Suprapubic skin (tissue), 4 donors: ENCODE results near the gene UGT2A1. TPM values are rescaled to one million over a fixed set of nuclear protein-coding genes. Genes with fewer than 3 reads are reported as not detected.

Experiments used
- DNase-seq, 2 donors: peaks; one replicate each; pipeline ENCODE4 v3.0.0-alpha.2; 2019; ENCODE audit warnings: low spot score in 2 of 2
- H3K27ac ChIP-seq: fragments of 200-600 bp; sonication (generic); one replicate; pipeline ENCODE4 v1.5.1; 2019
- H3K27me3 ChIP-seq: fragments of 200-600 bp; sonication (generic); one replicate; pipeline ENCODE4 v1.5.1; 2019
- H3K36me3 ChIP-seq: fragments of 200-600 bp; sonication (generic); one replicate; pipeline ENCODE4 v1.5.1; 2019
- H3K4me1 ChIP-seq: fragments of 200-600 bp; sonication (generic); one replicate; pipeline ENCODE4 v1.5.1; 2019
- H3K4me3 ChIP-seq: fragments of 200-600 bp; sonication (generic); one replicate; pipeline ENCODE4 v1.5.1; 2019; ENCODE audit warnings: mild to moderate bottlenecking
- H3K9me3 ChIP-seq: fragments of 200-600 bp; sonication (generic); one replicate; pipeline ENCODE4 v1.5.1; 2019
- EP300 ChIP-seq: sonication (generic); formaldehyde crosslinking; IDR thresholded peaks from one replicate; pipeline ENCODE4 v1.6.1; 2017; ENCODE audit warnings: antibody characterized with exemption
- POLR2A ChIP-seq, 2 donors: fragments of 450-650 bp; IDR thresholded peaks; one replicate each; pipeline ENCODE4 v1.6.1; 2017; ENCODE audit warnings: antibody characterized with exemption in 2 of 2, mild to moderate bottlenecking in 2 of 2, moderate library complexity in 2 of 2
- POLR2AphosphoS5 ChIP-seq, 3 donors: sonication (generic); formaldehyde crosslinking; IDR thresholded peaks; one replicate each; pipeline ENCODE4 v1.6.1; 2017; ENCODE audit warnings: antibody characterized with exemption in 3 of 3
- WGBS: methylation state at CpG from one replicate; pipeline ENCODE4 v1.1.5; 2018; 5-methylcytosine and 5-hydroxymethylcytosine counted together
- total RNA-seq, 4 donors: library from RNA; depleted of rRNA; stranded (reverse); fragments of >200 nt; gene quantifications; one replicate each; pipeline ENCODE4 v1.1.0, GENCODE V29; 2016
- TF ChIP-seq, protein P1 (sequence below), 2 donors: fragments of 200-600 bp in 1 of 2; fragments of 450-650 bp in 1 of 2; sonication (generic) in 1 of 2; IDR thresholded peaks; one replicate each; pipeline ENCODE4 v1.5.1; 2016 to 2019; ENCODE audit warnings: antibody characterized with exemption in 2 of 2, mild to moderate bottlenecking in 1 of 2, moderate library complexity in 1 of 2

UGT2A1 gene
- total RNA-seq, 4 donors from 2014 or later, result 1.6 to 2.4 (median 1.9) TPM; not detected in 1

DNA sequence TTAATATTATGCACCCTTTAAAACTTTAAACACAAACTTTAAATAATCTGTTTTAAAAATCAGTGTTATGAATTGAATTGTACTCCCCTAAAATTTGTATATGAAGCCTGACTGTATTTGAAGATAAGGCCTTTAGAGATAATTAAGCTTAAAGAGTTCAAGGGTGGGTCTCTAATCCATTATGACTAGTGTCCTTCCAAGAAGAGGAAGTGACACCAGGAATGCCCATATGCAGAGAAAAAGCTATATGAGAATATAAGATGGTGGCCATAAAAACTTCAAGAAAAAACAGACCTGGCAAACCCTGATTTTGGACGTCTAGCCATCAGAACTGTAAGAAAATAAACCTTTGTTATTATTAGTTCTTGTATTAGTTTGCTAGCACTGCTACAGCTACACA, 42.6 kb downstream of the UGT2A1 start:
- Histone ChIP-seq H3K4me3 (no peak overlapping the region), H3K4me1 (no peaks in the 10 kb centered on the region), H3K27me3 (no peaks in the 10 kb centered on the region), H3K36me3 (no peaks in the 10 kb centered on the region), H3K9me3 (no peaks in the 10 kb centered on the region), H3K27ac (no peak overlapping the region)
- 56% methylated on average over 1 of the region's 1 CpG for WGBS
- DNase-seq, result no peak
- TF ChIP-seq, protein P1, sequence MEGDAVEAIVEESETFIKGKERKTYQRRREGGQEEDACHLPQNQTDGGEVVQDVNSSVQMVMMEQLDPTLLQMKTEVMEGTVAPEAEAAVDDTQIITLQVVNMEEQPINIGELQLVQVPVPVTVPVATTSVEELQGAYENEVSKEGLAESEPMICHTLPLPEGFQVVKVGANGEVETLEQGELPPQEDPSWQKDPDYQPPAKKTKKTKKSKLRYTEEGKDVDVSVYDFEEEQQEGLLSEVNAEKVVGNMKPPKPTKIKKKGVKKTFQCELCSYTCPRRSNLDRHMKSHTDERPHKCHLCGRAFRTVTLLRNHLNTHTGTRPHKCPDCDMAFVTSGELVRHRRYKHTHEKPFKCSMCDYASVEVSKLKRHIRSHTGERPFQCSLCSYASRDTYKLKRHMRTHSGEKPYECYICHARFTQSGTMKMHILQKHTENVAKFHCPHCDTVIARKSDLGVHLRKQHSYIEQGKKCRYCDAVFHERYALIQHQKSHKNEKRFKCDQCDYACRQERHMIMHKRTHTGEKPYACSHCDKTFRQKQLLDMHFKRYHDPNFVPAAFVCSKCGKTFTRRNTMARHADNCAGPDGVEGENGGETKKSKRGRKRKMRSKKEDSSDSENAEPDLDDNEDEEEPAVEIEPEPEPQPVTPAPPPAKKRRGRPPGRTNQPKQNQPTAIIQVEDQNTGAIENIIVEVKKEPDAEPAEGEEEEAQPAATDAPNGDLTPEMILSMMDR (IDR thresholded peaks at IDR 0.05), result no peak
- TF ChIP-seq EP300, result no peak
- no peak for TF ChIP-seq POLR2AphosphoS5 (IDR thresholded peaks at IDR 0.05)
- no peak for TF ChIP-seq POLR2A (IDR thresholded peaks at IDR 0.05)

- 51% methylated on average over 4 of the region's 4 CpGs for WGBS
These were observed 52.0 kb downstream of the UGT2A1 start for GRCh38 chr4:69601065-69601464.

DNA sequence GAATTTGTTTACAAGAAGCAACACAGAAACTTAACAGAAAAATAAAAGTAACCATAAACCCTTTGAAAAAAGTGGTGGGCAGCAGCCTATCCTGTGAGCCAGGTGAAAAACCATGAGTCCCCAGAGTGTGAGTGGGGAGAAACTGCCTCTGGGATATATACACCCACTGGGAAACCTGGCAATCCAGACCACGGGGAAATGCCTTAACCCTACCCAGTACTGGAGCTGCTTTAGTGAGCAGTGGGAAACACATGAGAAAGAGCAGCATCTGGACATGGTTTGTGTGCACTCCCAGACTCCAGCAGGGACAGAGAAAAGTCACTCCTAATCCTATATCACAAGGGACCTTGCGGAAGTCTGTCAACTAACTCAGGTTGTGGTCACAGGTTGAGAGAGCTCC, 53.0 kb downstream of the UGT2A1 start:
- Histone ChIP-seq H3K27me3 (no peaks in the 10 kb centered on the region), H3K27ac (no peak overlapping the region), H3K9me3 (no peaks in the 10 kb centered on the region), H3K4me3 (no peak overlapping the region), H3K36me3 (no peaks in the 10 kb centered on the region), H3K4me1 (no peaks in the 10 kb centered on the region)
- TF ChIP-seq POLR2A (IDR thresholded peaks at IDR 0.05) (no peak), EP300 (no peak), POLR2AphosphoS5 (IDR thresholded peaks at IDR 0.05) (no peak)
- TF ChIP-seq, protein P1 (IDR thresholded peaks at IDR 0.05), result no peak
- 71% methylated on average over 2 of the region's 2 CpGs for WGBS
- no peak for DNase-seq

More at GRCh38 chr4:69601065-69601464, 52.0 kb downstream of the UGT2A1 start:
- no peak overlapping the region for H3K4me3 ChIP-seq
- H3K27me3 ChIP-seq, result no peaks in the 10 kb centered on the region
- no peak overlapping the region for H3K27ac ChIP-seq
- TF ChIP-seq, protein P1 (IDR thresholded peaks at IDR 0.05), result no peak
- TF ChIP-seq POLR2A (IDR thresholded peaks at IDR 0.05) (no peak), EP300 (no peak), POLR2AphosphoS5 (IDR thresholded peaks at IDR 0.05) (no peak)
- DNase-seq, result no peak
- H3K9me3 ChIP-seq, result no peaks in the 10 kb centered on the region
- no peaks in the 10 kb centered on the region for H3K4me1 ChIP-seq
- H3K36me3 ChIP-seq, result no peaks in the 10 kb centered on the region

GRCh38 chr4:69594382-69594781, 58.7 kb downstream of the UGT2A1 start:
- WGBS, result 71% methylated on average over 4 of the region's 4 CpGs
- DNase-seq, result no peak
- Histone ChIP-seq H3K27ac (no peak overlapping the region), H3K36me3 (no peaks in the 10 kb centered on the region), H3K9me3 (no peaks in the 10 kb centered on the region), H3K27me3 (no peaks in the 10 kb centered on the region), H3K4me1 (no peaks in the 10 kb centered on the region), H3K4me3 (no peak overlapping the region)
- TF ChIP-seq POLR2A (IDR thresholded peaks at IDR 0.05) (no peak), POLR2AphosphoS5 (IDR thresholded peaks at IDR 0.05) (no peak), EP300 (no peak)
- TF ChIP-seq, protein P1 (IDR thresholded peaks at IDR 0.05), result no peak

GRCh38 chr4:69591364-69591763, 61.7 kb downstream of the UGT2A1 start:
- H3K4me1 ChIP-seq, result no peaks in the 10 kb centered on the region
- no peaks in the 10 kb centered on the region for H3K27me3 ChIP-seq
- H3K4me3 ChIP-seq, result no peak overlapping the region
- WGBS, result 46% methylated on average over 1 of the region's 1 CpG
- no peaks in the 10 kb centered on the region for H3K36me3 ChIP-seq
- H3K27ac ChIP-seq, result no peak overlapping the region
- TF ChIP-seq EP300, result no peak
- no peak for TF ChIP-seq POLR2A (IDR thresholded peaks at IDR 0.05)
- no peak for TF ChIP-seq POLR2AphosphoS5 (IDR thresholded peaks at IDR 0.05)
- TF ChIP-seq, protein P1 (IDR thresholded peaks at IDR 0.05), result no peak
- DNase-seq, result no peak
- H3K9me3 ChIP-seq, result no peaks in the 10 kb centered on the region
